Smooth muscle cell (in vitro differentiated cells): ENCODE results near the gene MVD. TPM values are rescaled to one million over a fixed set of nuclear protein-coding genes. Genes with fewer than 3 reads are reported as not detected.

Source experiments
- DNase-seq: peaks from one replicate; lab custom pipeline; 2025; ENCODE audit not compliant: unreplicated experiment; lab: John Stamatoyannopoulos, UW
- H2AFZ ChIP-seq: fragments of 200-600 bp; sonication (generic); 2 replicates; pipeline ENCODE4 v1.6.0; 2016; ENCODE audit warnings: antibody characterized with exemption, low read depth, mild to moderate bottlenecking
- H3F3A ChIP-seq: fragments of 200-600 bp; sonication (generic); 2 replicates; pipeline ENCODE4 v1.6.0; 2017; ENCODE audit warnings: antibody characterized with exemption, low read depth
- H3K27ac ChIP-seq: fragments of 200-600 bp; sonication (generic); 2 replicates; pipeline ENCODE4 v1.5.1; 2016; ENCODE audit warnings: low read depth, mild to moderate bottlenecking
- H3K27me3 ChIP-seq: fragments of 200-600 bp; sonication (generic); 2 replicates; pipeline ENCODE4 v1.6.1; 2016; ENCODE audit warnings: low read depth, mild to moderate bottlenecking
- H3K36me3 ChIP-seq: fragments of 200-600 bp; sonication (generic); 2 replicates; pipeline ENCODE4 v1.5.1; 2016; ENCODE audit warnings: low read depth
- H3K4me1 ChIP-seq: fragments of 200-600 bp; sonication (generic); 2 replicates; pipeline ENCODE4 v1.5.1; 2016; ENCODE audit warnings: low read depth
- H3K4me2 ChIP-seq: fragments of 200-600 bp; sonication (generic); 2 replicates; pipeline ENCODE4 v1.6.0; 2016; ENCODE audit warnings: mild to moderate bottlenecking
- H3K4me3 ChIP-seq: fragments of 200-600 bp; sonication (generic); 2 replicates; pipeline ENCODE4 v1.5.1; 2016; ENCODE audit warnings: mild to moderate bottlenecking
- H3K79me2 ChIP-seq: fragments of 200-600 bp; sonication (generic); 2 replicates; pipeline ENCODE4 v1.6.0; 2016; ENCODE audit warnings: low read depth, mild to moderate bottlenecking
- H3K9ac ChIP-seq: fragments of 200-600 bp; sonication (generic); 2 replicates; pipeline ENCODE4 v1.6.0; 2016; ENCODE audit warnings: low read depth
- H3K9me3 ChIP-seq: fragments of 200-600 bp; sonication (generic); replicated peaks from 2 replicates; pipeline ENCODE4 v1.5.1; 2016; ENCODE audit warnings: low read depth
- H4K20me1 ChIP-seq: fragments of 200-600 bp; sonication (generic); 2 replicates; pipeline ENCODE4 v1.6.0; 2016; ENCODE audit warnings: low read depth
- CTCF ChIP-seq: fragments of 200-600 bp; sonication (generic); IDR thresholded peaks from 2 replicates; pipeline ENCODE4 v1.5.1; 2017; ENCODE audit warnings: borderline replicate concordance, mild to moderate bottlenecking, antibody characterized with exemption; ENCODE audit not compliant: insufficient read depth, poor library complexity, severe bottlenecking
- WGBS: methylation state at CpG from one replicate; pipeline ENCODE4 v1.1.7; 2016; ENCODE audit warnings: low lambda C conversion rate; 5-methylcytosine and 5-hydroxymethylcytosine counted together
- polyA plus RNA-seq: library from polyadenylated mRNA; unstranded; fragments of >200 nt; fragmentation: Nextera tagmentation; extraction: Ambion mirVana; gene quantifications from 2 replicates; pipeline ENCODE4 v1.2.1, GENCODE V29; 2016
- total RNA-seq: library from RNA; depleted of rRNA; stranded (reverse); fragments of >200 nt; gene quantifications from 2 replicates; pipeline ENCODE4 v1.2.3, GENCODE V29; 2014

MVD gene
- total RNA-seq, result 25.7 and 46.1 TPM in 2 replicates
- 85.9 and 113 TPM in 2 replicates for polyA plus RNA-seq

- peak; percentile 87 for DNase-seq
- peaks cover 42% of the 10 kb centered on the region for H4K20me1 ChIP-seq
Observed at GRCh38 chr16:88662843-88663606, at the start of gene MVD. Gene MVD (minus strand): TSS chr16:88663091. CDS start chr16:88663080, 11 bp downstream.

GRCh38 chr16:88712362-88712979 is 49.6 kb upstream of the MVD start:
- no peak for TF ChIP-seq CTCF
- Histone ChIP-seq H3K4me1 (peaks cover 1% of the 10 kb centered on the region), H3K27me3 (no peaks in the 10 kb centered on the region), H4K20me1 (peaks cover 24% of the 10 kb centered on the region), H3K4me2 (no peak overlapping the region), H3K79me2 (peaks cover 7% of the 10 kb centered on the region), H2AFZ (no peak overlapping the region), H3K36me3 (peaks cover 2% of the 10 kb centered on the region), H3K9ac (no peak overlapping the region), H3K9me3 (no peaks in the 10 kb centered on the region), H3F3A (no peaks in the 10 kb centered on the region), H3K27ac (no peak overlapping the region), H3K4me3 (no peak overlapping the region)
- DNase-seq, result no peak
- 91% methylated on average over 19 of the region's 25 CpGs for WGBS

More at GRCh38 chr16:88662843-88663606, at the start of gene MVD:
- Histone ChIP-seq H3K27me3 (no peaks in the 10 kb centered on the region), H3F3A (no peaks in the 10 kb centered on the region), H3K27ac (peak within 1 kb of the TSS; percentile 85), H3K4me2 (peak within 1 kb of the TSS; percentile 100), H3K4me1 (peaks cover 5% of the 10 kb centered on the region), H3K79me2 (peaks cover 55% of the 10 kb centered on the region), H3K9me3 (no peaks in the 10 kb centered on the region), H3K9ac (peak within 1 kb of the TSS; percentile 95), H3K4me3 (peak within 1 kb of the TSS; percentile 85), H3K36me3 (no peaks in the 10 kb centered on the region), H2AFZ (peak within 1 kb of the TSS; percentile 90)
- TF ChIP-seq CTCF, result no peak
- WGBS, result under 1% methylated on average over 68 of the region's 88 CpGs

DNA sequence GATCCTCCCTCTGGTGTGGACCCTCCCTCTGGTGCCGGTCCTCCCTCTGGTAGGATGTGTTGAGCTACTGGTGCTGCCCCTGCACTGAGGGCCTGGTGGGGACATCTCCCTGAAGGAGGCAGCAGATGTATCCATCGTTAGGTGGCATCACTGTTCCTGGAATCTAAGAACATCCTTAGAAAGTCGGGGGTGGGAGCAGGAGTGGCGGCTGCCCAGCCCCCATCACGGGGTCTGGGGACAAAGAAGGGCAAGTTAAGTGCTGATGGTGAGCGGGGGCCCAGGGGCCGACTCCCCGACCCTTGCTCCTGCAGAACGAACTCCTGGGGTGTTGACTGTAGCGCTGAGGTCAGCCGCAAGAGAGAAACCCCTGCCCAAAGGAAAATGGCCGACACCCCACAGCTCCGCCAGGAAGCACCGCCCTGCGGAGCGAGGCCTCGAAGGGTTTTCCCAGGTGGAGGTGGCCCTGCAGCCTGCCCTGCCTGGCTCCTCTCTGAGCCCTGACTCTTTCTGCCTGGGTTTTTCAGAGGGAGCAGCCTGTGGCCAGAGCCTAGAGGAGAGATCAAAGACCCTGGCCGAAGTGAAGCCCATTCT is 49.0 kb upstream of the MVD start:
- Histone ChIP-seq H3K27ac (no peak overlapping the region), H3F3A (no peaks in the 10 kb centered on the region), H3K9ac (no peak overlapping the region), H3K9me3 (no peaks in the 10 kb centered on the region), H4K20me1 (peaks cover 21% of the 10 kb centered on the region), H3K4me3 (no peak overlapping the region), H3K79me2 (peaks cover 13% of the 10 kb centered on the region), H3K36me3 (no peaks in the 10 kb centered on the region), H3K4me1 (peaks cover 7% of the 10 kb centered on the region), H3K27me3 (no peaks in the 10 kb centered on the region), H2AFZ (no peak overlapping the region), H3K4me2 (no peak overlapping the region)
- WGBS, result 96% methylated on average over 17 of the region's 18 CpGs
- DNase-seq, result no peak
- no peak for TF ChIP-seq CTCF
